GM18502 (cell line): Measurements from ENCODE around the gene CIB4.

Experiments
- ATAC-seq: cut with Tn5 transposase; IDR thresholded peaks from one replicate; pipeline ENCODE4 v1.9.1; 2021; ENCODE audit warnings: mild to moderate bottlenecking; ENCODE audit not compliant: unreplicated experiment, poor library complexity

The CIB4 gene

GRCh38 chr2:26640781-26641564 lies at the start of gene CIB4:
TSS of gene CIB4 (minus strand) at chr2:26641366. CDS start at chr2:26641314, 52 bp downstream.
- no peak for ATAC-seq

GRCh38 chr2:26687801-26688200 lies 46.6 kb upstream of the CIB4 start:
- ATAC-seq: no peak

- ATAC-seq: no peak
These were observed 46.2 kb upstream of the CIB4 start for GRCh38 chr2:26687328-26687727.

GRCh38 chr2:26685989-26686839 lies 45.0 kb upstream of the CIB4 start:
- ATAC-seq: no peak

- no peak for ATAC-seq
These were observed 44.2 kb upstream of the CIB4 start for GRCh38 chr2:26685341-26685740.

- ATAC-seq: no peak
These were observed 42.4 kb upstream of the CIB4 start for GRCh38 chr2:26683583-26683982.

- ATAC-seq: no peak
These were observed 41.0 kb upstream of the CIB4 start for GRCh38 chr2:26682155-26682554.

- no peak for ATAC-seq
These were observed 40.5 kb upstream of the CIB4 start for GRCh38 chr2:26681656-26682055.

GRCh38 chr2:26679867-26680266 lies 38.7 kb upstream of the CIB4 start:
- no peak for ATAC-seq

GRCh38 chr2:26678035-26678434 lies 36.9 kb upstream of the CIB4 start:
- no peak for ATAC-seq

GRCh38 chr2:26675651-26676255 lies 34.6 kb upstream of the CIB4 start:
- ATAC-seq: no peak

- ATAC-seq: no peak
These were observed 33.6 kb upstream of the CIB4 start for GRCh38 chr2:26674771-26675170.

- no peak for ATAC-seq
These were observed 33.0 kb upstream of the CIB4 start for GRCh38 chr2:26674002-26674751.

GRCh38 chr2:26672818-26673393 lies 31.7 kb upstream of the CIB4 start:
- no peak for ATAC-seq

- ATAC-seq: no peak
These were observed 31.1 kb upstream of the CIB4 start for GRCh38 chr2:26672112-26672817.

- ATAC-seq: no peak
These were observed 30.5 kb upstream of the CIB4 start for GRCh38 chr2:26671691-26672090.

GRCh38 chr2:26670931-26671460 lies 29.8 kb upstream of the CIB4 start:
- ATAC-seq: no peak

- no peak for ATAC-seq
These were observed 29.0 kb upstream of the CIB4 start for GRCh38 chr2:26670171-26670570.
